ENCODE data around the gene GM2A.

DNA sequence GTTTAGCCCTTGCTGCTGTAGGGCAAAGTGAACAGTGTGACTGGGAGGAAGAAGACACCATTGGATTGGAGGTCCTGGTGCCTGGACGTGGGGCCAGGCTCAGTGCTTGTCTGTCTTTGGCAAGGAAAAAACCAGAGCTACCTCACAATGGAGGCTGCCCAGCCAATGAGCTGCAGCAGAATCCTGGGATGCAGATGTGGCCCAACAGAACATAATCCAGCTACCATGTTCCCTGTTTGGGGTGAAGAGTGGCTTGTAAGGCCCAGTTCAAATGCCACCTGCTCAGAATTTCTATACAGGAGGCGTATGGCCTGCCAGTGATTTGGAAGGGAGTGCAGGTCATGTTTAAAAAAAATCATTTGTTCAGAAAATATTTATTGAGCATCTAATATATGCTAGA lies 50.7 kb downstream of the GM2A start, which contains the start of gene SLC36A3:
- TF ChIP-seq GATA3 (IDR thresholded peaks at IDR 0.05; ENCODE audit: low read depth, low read length) (no peak), GATA2 (IDR thresholded peaks at IDR 0.05; ENCODE audit: low read depth, low read length) (no peak)
